CD14-positive monocyte (primary cell): Measurements from ENCODE around the gene LFNG. TPM values are rescaled to one million over a fixed set of nuclear protein-coding genes. Genes with fewer than 3 reads are reported as not detected.

Experiments used
- DNase-seq, 3 donors: peaks; one replicate each; pipeline ENCODE4 v3.0.0-alpha.2; 2011 to 2022
- H2AFZ ChIP-seq: 2 replicates; pipeline ENCODE4 v1.6.0; 2012; ENCODE audit warnings: mild to moderate bottlenecking, low read depth, low read length, inconsistent platforms; ENCODE audit not compliant: insufficient read depth, poor library complexity, severe bottlenecking
- H3K27ac ChIP-seq, 2 donors: 1 replicate in 1 of 2; 2 replicates in 1 of 2; pipeline ENCODE4 v1.5.1; 2012 to 2013; ENCODE audit warnings: low read length in 2 of 2, control low read depth in 1 of 2, inconsistent platforms in 1 of 2, low read depth in 1 of 2, mild to moderate bottlenecking in 1 of 2
- H3K27me3 ChIP-seq, 2 donors: one replicate each; pipeline versions ENCODE4 v1.6.0 to v1.6.1; 2011 to 2013; ENCODE audit warnings: low read length in 2 of 2; ENCODE audit not compliant: control insufficient read depth in 2 of 2, insufficient read depth in 2 of 2
- H3K36me3 ChIP-seq, 2 donors: replicated peaks in 1 of 2; 1 replicate in 1 of 2; 2 replicates in 1 of 2; pipeline versions ENCODE4 v1.5.1 to v1.6.1; 2012 to 2013; ENCODE audit warnings: low read length in 2 of 2, control low read depth in 1 of 2, inconsistent platforms in 1 of 2, mild to moderate bottlenecking in 1 of 2; ENCODE audit not compliant: insufficient read depth in 2 of 2, control insufficient read depth in 1 of 2
- H3K4me1 ChIP-seq, 2 donors: 1 replicate in 1 of 2; 2 replicates in 1 of 2; pipeline versions ENCODE4 v1.5.1 to v1.6.1; 2012 to 2013; ENCODE audit warnings: low read length in 2 of 2, control low read depth in 1 of 2, inconsistent platforms in 1 of 2, mild to moderate bottlenecking in 1 of 2, moderate library complexity in 1 of 2; ENCODE audit not compliant: insufficient read depth in 2 of 2, control insufficient read depth in 1 of 2
- H3K4me2 ChIP-seq: replicated peaks from 2 replicates; pipeline ENCODE3; 2012; ENCODE audit warnings: low read length, moderate library complexity, mild to moderate bottlenecking; ENCODE audit not compliant: poor library complexity, severe bottlenecking; ENCODE audit errors: extremely low read depth
- H3K4me3 ChIP-seq, 3 experiments: fragments of 200-600 bp in 1 of 3; sonication (generic) in 1 of 3; replicated peaks in 1 of 3; 1 replicate in 2 of 3; 2 replicates in 1 of 3; pipeline ENCODE4 v1.5.1; 2011 to 2013; ENCODE audit warnings: low read length in 3 of 3, mild to moderate bottlenecking in 3 of 3, control low read depth in 2 of 3, low read depth in 2 of 3, inconsistent platforms in 1 of 3, moderate library complexity in 1 of 3
- H3K79me2 ChIP-seq: 2 replicates; pipeline ENCODE4 v1.6.0; 2012; ENCODE audit warnings: mild to moderate bottlenecking, control low read depth, inconsistent platforms, low read length, moderate library complexity; ENCODE audit not compliant: insufficient read depth
- H3K9ac ChIP-seq: 2 replicates; pipeline ENCODE4 v1.6.0; 2017; ENCODE audit warnings: low read length, mild to moderate bottlenecking; ENCODE audit not compliant: insufficient read depth, poor library complexity, severe bottlenecking
- H3K9me3 ChIP-seq, 2 donors: replicated peaks in 1 of 2; 1 replicate in 1 of 2; 2 replicates in 1 of 2; pipeline versions ENCODE4 v1.5.1 to v1.6.1; 2012 to 2013; ENCODE audit warnings: low read length in 2 of 2, control low read depth in 1 of 2; ENCODE audit not compliant: control insufficient read depth in 1 of 2, insufficient read depth in 1 of 2
- H4K20me1 ChIP-seq: 2 replicates; pipeline ENCODE4 v1.6.0; 2012; ENCODE audit warnings: mild to moderate bottlenecking, low read length, control low read depth, moderate library complexity; ENCODE audit not compliant: insufficient read depth
- H3K27ac Mint-ChIP-seq, 7 donors: one replicate each; pipeline ENCODE4 v1.8.0; 2020; ENCODE audit warnings: mild to moderate bottlenecking in 7 of 7, mixed read lengths in 7 of 7, moderate library complexity in 6 of 7, inconsistent platforms in 2 of 7
- H3K27me3 Mint-ChIP-seq, 3 donors: one replicate each; pipeline ENCODE4 v1.8.0; 2021 to 2022; ENCODE audit warnings: low read depth in 3 of 3, mild to moderate bottlenecking in 3 of 3, mixed read lengths in 3 of 3, moderate library complexity in 3 of 3, inconsistent platforms in 1 of 3
- H3K36me3 Mint-ChIP-seq, 2 donors: one replicate each; pipeline ENCODE4 v1.8.0; 2020; ENCODE audit warnings: mixed read lengths in 2 of 2, inconsistent platforms in 1 of 2, mild to moderate bottlenecking in 1 of 2
- H3K4me1 Mint-ChIP-seq: one replicate; pipeline ENCODE4 v1.8.0; 2020; ENCODE audit warnings: mild to moderate bottlenecking, mixed read lengths
- H3K4me3 Mint-ChIP-seq, 2 donors: one replicate each; pipeline ENCODE4 v1.8.0; 2020; ENCODE audit warnings: mild to moderate bottlenecking in 2 of 2, mixed read lengths in 2 of 2, moderate library complexity in 1 of 2
- H3K9me3 Mint-ChIP-seq, 7 donors: one replicate each; pipeline ENCODE4 v1.8.0; 2020 to 2022; ENCODE audit warnings: mixed read lengths in 7 of 7, mild to moderate bottlenecking in 6 of 7, moderate library complexity in 6 of 7, inconsistent platforms in 2 of 7
- WGBS: methylation state at CpG from one replicate; pipeline ENCODE4 v1.1.5; 2013; ENCODE audit warnings: missing lambda C conversion rate; ENCODE audit not compliant: insufficient coverage; 5-methylcytosine and 5-hydroxymethylcytosine counted together
- intact Hi-C, 2 donors: fragments of 100-400 bp; cut with micrococcal nuclease; formaldehyde crosslinking; loops; one replicate each; pipeline versions ENCODE4 v1.15.0 to v1.15.1; 2023
- polyA plus RNA-seq, 3 donors: library from polyadenylated mRNA; depleted of rRNA in 1 of 3; unstranded in 2 of 3; stranded (reverse) in 1 of 3; fragments of 300-500 nt in 2 of 3; fragments of >200 nt in 1 of 3; fragmentation: Illumina TruSeq in 2 of 3; gene quantifications; 1 replicate in 2 of 3; 2 replicates in 1 of 3; pipeline ENCODE4 v1.2.3, GENCODE V29; 2012 to 2021
- TF ChIP-seq, protein P1 (sequence below): fragments of 200-600 bp; IDR thresholded peaks from one replicate; pipeline ENCODE4 v1.8.0; 2022; ENCODE audit warnings: antibody characterized with exemption, mild to moderate bottlenecking

The LFNG gene
- polyA plus RNA-seq, 3 donors = 1.9 to 121 (median 2.2) TPM

DNA sequence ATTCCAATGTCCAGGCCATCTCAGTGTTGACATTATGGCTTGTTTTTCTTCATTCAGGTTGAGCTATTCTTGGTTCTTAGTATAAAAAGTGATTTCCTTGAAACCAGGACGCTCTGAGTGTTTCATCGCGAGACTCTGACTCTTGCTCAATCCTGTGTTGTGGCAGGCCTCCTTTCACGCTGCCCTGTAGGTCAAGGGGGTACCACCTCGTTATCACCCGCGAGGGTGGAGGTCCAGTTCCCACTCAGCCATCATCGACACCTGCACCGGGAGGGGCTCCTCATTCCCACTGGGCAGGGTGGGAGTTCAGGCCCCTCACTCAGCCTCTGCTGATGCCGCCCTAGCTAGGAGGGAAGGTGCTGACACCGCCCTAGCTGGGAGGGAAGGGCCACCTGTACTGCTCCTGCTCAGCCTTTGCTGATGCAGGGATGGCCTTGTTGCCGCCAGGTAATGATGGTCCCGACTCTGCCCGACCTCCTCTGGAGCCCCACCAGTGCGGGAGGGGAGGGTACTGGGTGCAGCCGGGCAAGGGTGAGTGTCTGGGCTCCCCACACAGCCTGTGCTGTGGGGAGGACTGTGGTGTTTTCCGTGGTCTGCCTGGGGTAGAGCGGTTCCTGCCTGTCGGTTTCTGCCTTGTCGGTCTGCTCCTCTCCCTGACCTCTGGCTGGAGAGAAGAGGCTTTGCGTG, 55.6 kb downstream of the LFNG start:
- peaks cover 36 to 74% of the 10 kb centered on the region in 2 donors for H3K36me3 ChIP-seq
- Mint-ChIP-seq H3K4me1 (no peaks in the 10 kb centered on the region), H3K27me3 (peaks cover 0 to 4% (median 2%) of the 10 kb centered on the region in 3 donors), H3K36me3 (peaks cover 68 to 79% of the 10 kb centered on the region in 2 donors), H3K27ac (peak overlapping the region in 1 of 7 donors; percentile 32), H3K9me3 (peaks cover 0 to 3% (median 0%) of the 10 kb centered on the region in 7 donors), H3K4me3 (no peak overlapping the region)
- TF ChIP-seq, protein P1, sequence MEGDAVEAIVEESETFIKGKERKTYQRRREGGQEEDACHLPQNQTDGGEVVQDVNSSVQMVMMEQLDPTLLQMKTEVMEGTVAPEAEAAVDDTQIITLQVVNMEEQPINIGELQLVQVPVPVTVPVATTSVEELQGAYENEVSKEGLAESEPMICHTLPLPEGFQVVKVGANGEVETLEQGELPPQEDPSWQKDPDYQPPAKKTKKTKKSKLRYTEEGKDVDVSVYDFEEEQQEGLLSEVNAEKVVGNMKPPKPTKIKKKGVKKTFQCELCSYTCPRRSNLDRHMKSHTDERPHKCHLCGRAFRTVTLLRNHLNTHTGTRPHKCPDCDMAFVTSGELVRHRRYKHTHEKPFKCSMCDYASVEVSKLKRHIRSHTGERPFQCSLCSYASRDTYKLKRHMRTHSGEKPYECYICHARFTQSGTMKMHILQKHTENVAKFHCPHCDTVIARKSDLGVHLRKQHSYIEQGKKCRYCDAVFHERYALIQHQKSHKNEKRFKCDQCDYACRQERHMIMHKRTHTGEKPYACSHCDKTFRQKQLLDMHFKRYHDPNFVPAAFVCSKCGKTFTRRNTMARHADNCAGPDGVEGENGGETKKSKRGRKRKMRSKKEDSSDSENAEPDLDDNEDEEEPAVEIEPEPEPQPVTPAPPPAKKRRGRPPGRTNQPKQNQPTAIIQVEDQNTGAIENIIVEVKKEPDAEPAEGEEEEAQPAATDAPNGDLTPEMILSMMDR = no peak
- H2AFZ ChIP-seq = no peak overlapping the region
- intact Hi-C loops = no loop called here
- H3K27ac ChIP-seq = no peak overlapping the region
- H3K9ac ChIP-seq = no peak overlapping the region
- H3K27me3 ChIP-seq = no peaks in the 10 kb centered on the region
- no peaks in the 10 kb centered on the region for H3K9me3 ChIP-seq
- WGBS = 60% methylated on average over 19 of the region's 21 CpGs
- H3K79me2 ChIP-seq = no peaks in the 10 kb centered on the region
- H3K4me3 ChIP-seq = no peak overlapping the region
- no peaks in the 10 kb centered on the region for H3K4me1 ChIP-seq
- DNase-seq = no peak
- H3K4me2 ChIP-seq = no peak overlapping the region
- H4K20me1 ChIP-seq = no peaks in the 10 kb centered on the region

DNA sequence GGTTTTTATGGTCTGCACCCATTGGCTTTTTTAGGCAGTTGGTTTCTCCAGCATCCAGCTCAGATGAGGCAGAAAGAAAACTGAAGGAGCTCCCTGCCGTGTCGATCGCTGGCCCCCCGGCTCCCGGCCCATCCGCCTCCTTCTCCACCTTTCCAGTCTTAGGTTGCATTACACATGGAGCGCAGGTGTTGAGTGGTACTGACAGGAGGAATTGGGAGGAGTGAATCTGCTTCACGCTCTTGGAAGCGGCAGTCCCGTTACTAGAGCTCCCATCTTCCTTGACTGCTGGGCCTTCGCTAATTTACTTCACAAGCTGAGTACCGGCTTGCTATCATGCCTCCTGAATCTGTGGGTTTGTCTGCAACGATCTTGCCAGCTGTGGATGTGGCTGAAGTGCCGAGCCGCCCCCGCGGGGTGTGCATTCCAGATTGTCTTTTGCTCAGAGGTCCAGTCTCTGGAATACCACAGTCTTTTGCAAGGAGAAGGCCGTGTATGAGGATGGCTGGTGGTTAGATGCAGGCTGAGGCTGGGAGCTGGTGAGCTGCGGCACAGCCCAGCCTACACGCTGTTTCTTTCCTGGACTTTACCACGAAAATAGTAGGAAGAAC, 56.3 kb downstream of the LFNG start:
- WGBS = 91% methylated on average over 11 of the region's 21 CpGs
- no peak overlapping the region for H2AFZ ChIP-seq
- H3K4me3 Mint-ChIP-seq = no peak overlapping the region
- peaks cover 70 to 82% of the 10 kb centered on the region in 2 donors for H3K36me3 Mint-ChIP-seq
- no peak for DNase-seq
- H3K4me3 ChIP-seq = no peak overlapping the region
- H3K27me3 ChIP-seq = no peaks in the 10 kb centered on the region
- H3K27me3 Mint-ChIP-seq = peaks cover 0 to 4% (median 2%) of the 10 kb centered on the region in 3 donors
- H3K4me1 ChIP-seq = no peaks in the 10 kb centered on the region
- no peaks in the 10 kb centered on the region for H3K9me3 ChIP-seq
- H4K20me1 ChIP-seq = no peaks in the 10 kb centered on the region
- H3K9ac ChIP-seq = no peak overlapping the region
- peaks cover 0 to 3% (median 0%) of the 10 kb centered on the region in 7 donors for H3K9me3 Mint-ChIP-seq
- no peak overlapping the region for H3K27ac ChIP-seq
- intact Hi-C loops = no loop called here
- H3K27ac Mint-ChIP-seq = peak overlapping the region in 1 of 7 donors; percentile 11
- no peak overlapping the region for H3K4me2 ChIP-seq
- no peaks in the 10 kb centered on the region for H3K4me1 Mint-ChIP-seq
- H3K36me3 ChIP-seq = peaks cover 36 to 74% of the 10 kb centered on the region in 2 donors
- TF ChIP-seq, protein P1 = no peak
- H3K79me2 ChIP-seq = no peaks in the 10 kb centered on the region
